Epithelial cell of esophagus (primary cell): ENCODE measurements around the gene FBXO36.

Experiments used
- DNase-seq: peaks from one replicate; pipeline ENCODE4 v3.0.0; 2010; ENCODE audit warnings: low read depth
- H3K4me3 ChIP-seq: 2 replicates; pipeline ENCODE4 v1.5.1; 2011; ENCODE audit warnings: mild to moderate bottlenecking, low read length, control low read depth
- CTCF ChIP-seq: IDR thresholded peaks from 2 replicates; pipeline ENCODE4 v1.5.1; 2011; ENCODE audit warnings: low read depth, mild to moderate bottlenecking, low read length, control low read depth, inconsistent platforms; ENCODE audit not compliant: insufficient read depth; ENCODE audit errors: missing control alignments

FBXO36 gene

DNA sequence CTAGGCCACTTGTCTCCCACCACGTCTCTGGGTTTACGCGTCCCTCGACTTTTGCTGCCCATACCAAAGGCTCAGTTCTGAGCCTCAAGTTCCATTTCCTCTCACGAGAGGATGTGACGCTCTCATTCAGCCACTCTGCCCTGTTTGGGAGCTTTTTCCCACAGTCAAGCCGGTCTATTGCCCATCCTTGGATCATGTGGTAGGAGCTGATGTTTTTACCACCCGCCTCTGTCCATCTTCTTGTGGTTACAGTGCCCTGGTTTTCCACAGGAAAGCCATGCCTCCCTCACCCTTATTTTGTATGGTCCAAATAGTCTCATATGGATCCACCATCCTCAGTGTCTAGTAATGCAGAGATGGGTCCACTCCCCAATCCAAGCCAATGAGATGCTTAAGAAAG is 20.4 kb downstream of the FBXO36 start:
- H3K4me3 ChIP-seq, result no peak overlapping the region
- no peak for TF ChIP-seq CTCF
- no peak for DNase-seq

DNA sequence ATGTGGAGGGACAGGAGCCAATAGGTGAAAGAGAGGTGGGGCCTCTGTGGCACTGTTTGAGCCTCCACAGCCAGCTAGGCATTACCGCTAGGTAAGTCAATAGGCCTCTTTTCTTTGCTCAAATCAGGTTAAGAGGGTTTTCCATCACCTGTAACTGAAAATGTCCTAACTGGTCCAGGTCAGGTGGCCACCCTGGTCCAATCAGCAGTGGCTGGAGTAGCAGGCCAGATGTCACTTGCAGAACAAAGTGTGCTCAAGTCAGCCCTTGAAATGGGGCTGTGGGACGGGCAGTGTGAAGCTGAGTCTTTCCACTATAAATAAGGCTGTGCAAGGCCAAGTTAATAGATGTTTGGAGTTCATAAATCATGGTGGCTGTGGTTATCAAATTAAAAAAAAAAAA is 20.9 kb downstream of the FBXO36 start:
- no peak overlapping the region for H3K4me3 ChIP-seq
- TF ChIP-seq CTCF, result no peak
- DNase-seq, result no peak

DNA sequence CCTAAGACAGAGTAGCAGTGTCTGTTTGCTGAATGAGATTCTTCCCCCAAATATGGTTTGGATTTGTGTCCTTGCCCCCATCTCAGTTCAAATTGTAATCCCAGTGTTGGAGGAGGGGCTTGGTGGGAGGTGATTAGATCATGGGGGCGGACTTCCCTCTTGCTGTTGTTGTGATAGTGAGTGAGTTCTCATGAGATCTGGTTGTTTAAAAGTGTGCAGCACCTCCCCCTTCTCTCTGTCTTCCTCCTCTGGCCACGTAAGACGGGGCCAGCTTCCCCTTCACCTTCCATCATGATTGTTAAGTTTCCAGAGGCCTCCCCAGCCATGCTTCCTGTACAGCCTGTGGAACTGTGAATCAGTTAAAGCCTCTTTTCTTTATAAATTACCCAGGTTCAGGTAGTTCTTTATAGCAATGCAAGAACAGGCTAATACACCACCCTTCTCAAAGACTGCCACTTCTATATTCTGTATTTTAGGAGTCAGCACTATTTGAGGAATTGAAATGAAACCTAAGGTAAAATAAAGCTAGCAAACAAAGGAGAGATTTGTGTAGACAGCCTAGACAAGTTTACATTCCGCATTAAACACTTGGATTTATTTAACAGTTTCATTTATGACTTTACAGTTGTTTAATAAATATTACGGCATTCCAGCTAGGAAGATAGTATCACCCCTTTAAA is 21.6 kb downstream of the FBXO36 start:
- no peak overlapping the region for H3K4me3 ChIP-seq
- DNase-seq, result no peak
- no peak for TF ChIP-seq CTCF

DNA sequence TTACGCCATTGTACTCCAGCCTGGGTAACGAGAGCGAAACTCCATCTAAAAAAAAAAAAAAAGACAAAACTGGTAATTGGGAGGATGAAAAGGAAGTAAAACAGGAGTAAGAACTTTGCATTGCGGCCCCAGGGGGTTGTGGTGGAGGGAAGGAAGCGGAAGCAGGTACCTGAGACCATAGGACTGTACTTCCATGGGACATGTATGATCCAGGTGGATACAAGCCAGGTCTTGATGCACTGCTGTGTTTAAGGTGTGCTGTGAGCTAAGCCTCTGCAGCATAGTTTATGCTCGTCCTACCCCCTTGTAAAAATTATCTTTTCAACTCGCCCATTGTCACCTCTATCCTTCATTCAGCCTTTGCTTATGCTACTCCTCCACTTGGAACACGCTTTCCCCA is 23.7 kb downstream of the FBXO36 start:
- no peak for TF ChIP-seq CTCF
- no peak overlapping the region for H3K4me3 ChIP-seq
- no peak for DNase-seq

GRCh38 chr2:229947544-229947943 is 25.2 kb downstream of the FBXO36 start:
- TF ChIP-seq CTCF, result no peak
- DNase-seq, result no peak
- no peak overlapping the region for H3K4me3 ChIP-seq

- no peak for TF ChIP-seq CTCF
- no peak for DNase-seq
- H3K4me3 ChIP-seq, result no peak overlapping the region
Measured at GRCh38 chr2:229952256-229952835, 30.0 kb downstream of the FBXO36 start.

GRCh38 chr2:229955663-229956062 is 33.4 kb downstream of the FBXO36 start:
- H3K4me3 ChIP-seq, result no peak overlapping the region
- DNase-seq, result peak; percentile 36
- no peak for TF ChIP-seq CTCF
